HCT116 (cell line): Measurements from ENCODE around the gene C9orf72. TPM values are rescaled to one million over a fixed set of nuclear protein-coding genes. Genes with fewer than 3 reads are reported as not detected.
A peak's percentile ranks its signal among the peaks of the same experiment; 100 is the strongest.

Source experiments
- ATAC-seq: fragments of 200-7000 bp; cut with Tn5 transposase; 2 replicates; pipeline ENCODE4 v1.9.1; 2020; ENCODE audit warnings: mild to moderate bottlenecking, moderate library complexity
- BruUV-seq: library from RNA; stranded (reverse); fragments of 400-500 nt; replicated peaks from 2 replicates; lab custom pipeline; 2021; lab: Mats Ljungman, UMichigan
- CTCF ChIA-PET: fragments of 300-600 bp; sonication (Branson Sonifier 250); formaldehyde crosslinking; loops from one replicate; lab custom pipeline; 2021; ENCODE audit warnings: antibody characterized with exemption; lab: Charles Lee
- POLR2A ChIA-PET: fragments of 300-600, 350-600 bp; sonication (Branson Sonifier 250); formaldehyde crosslinking; loops from one replicate; lab custom pipeline; 2021; ENCODE audit warnings: antibody characterized with exemption; lab: Charles Lee
- RAD21 ChIA-PET, 2 experiments: fragments of 300-600 bp; sonication (Branson Sonifier 250); formaldehyde crosslinking; loops; one replicate each; lab custom pipeline; 2023; ENCODE audit warnings: low total read pairs in 2 of 2; ENCODE audit not compliant: uncharacterized antibody in 2 of 2, unreplicated experiment in 2 of 2, low non-redundant PET in 1 of 2; lab: Charles Lee
- DNase-seq: peaks from one replicate; pipeline ENCODE4 v3.0.0-alpha.2; 2010; ENCODE audit warnings: low read depth, low spot score
- H2AFZ ChIP-seq: fragments of 200-600 bp; shearing (Covaris generic), sonication (generic); 2 replicates; pipeline ENCODE4 v1.6.1; 2017; ENCODE audit warnings: low read depth, mixed run types, mixed read lengths, antibody characterized with exemption, low read length; ENCODE audit not compliant: poor library complexity, severe bottlenecking
- H3K27ac ChIP-seq: 2 replicates; pipeline ENCODE4 v1.5.1; 2012; ENCODE audit warnings: low read depth, low read length
- H3K27me3 ChIP-seq: fragments of 200-600 bp; sonication (generic); 2 replicates; pipeline ENCODE4 v1.6.1; 2016; ENCODE audit warnings: mixed run types, low read length, mixed read lengths; ENCODE audit not compliant: insufficient read depth
- H3K36me3 ChIP-seq, 2 experiments: fragments of 200-500 bp in 1 of 2; fragments of 200-600 bp in 1 of 2; sonication (Bioruptor generic) in 1 of 2; sonication (generic) in 1 of 2; 2 replicates each; pipeline versions ENCODE4 v1.5.1 to v1.6.1; 2014 to 2016; ENCODE audit warnings: low read length in 2 of 2, inconsistent platforms in 1 of 2, mixed read lengths in 1 of 2, mixed run types in 1 of 2; ENCODE audit not compliant: insufficient read depth in 2 of 2, control insufficient read depth in 1 of 2
- H3K4me1 ChIP-seq, 2 experiments: fragments of 200-600 bp in 1 of 2; sonication (generic) in 1 of 2; 2 replicates each; pipeline versions ENCODE4 v1.5.1 to v1.6.1; 2012 to 2017; ENCODE audit warnings: low read length in 2 of 2, inconsistent platforms in 1 of 2, mild to moderate bottlenecking in 1 of 2, mixed read lengths in 1 of 2, mixed run types in 1 of 2, moderate library complexity in 1 of 2; ENCODE audit not compliant: insufficient read depth in 2 of 2, control insufficient read depth in 1 of 2
- H3K4me2 ChIP-seq: fragments of 200-600 bp; sonication (generic); 2 replicates; pipeline ENCODE4 v1.6.1; 2017; ENCODE audit warnings: mixed run types, low read length, mixed read lengths
- H3K4me3 ChIP-seq, 2 experiments: fragments of 200-600 bp in 1 of 2; sonication (generic) in 1 of 2; replicated peaks in 1 of 2; 2 replicates each; pipeline ENCODE4 v1.5.1; 2011 to 2016; ENCODE audit warnings: low read length in 2 of 2, control low read depth in 1 of 2, low read depth in 1 of 2, mild to moderate bottlenecking in 1 of 2, mixed read lengths in 1 of 2, mixed run types in 1 of 2
- H3K79me2 ChIP-seq: fragments of 200-600 bp; sonication (generic); 2 replicates; pipeline ENCODE4 v1.6.1; 2017; ENCODE audit warnings: mild to moderate bottlenecking, mixed run types, low read length, moderate library complexity, mixed read lengths; ENCODE audit not compliant: insufficient read depth
- H3K9ac ChIP-seq: fragments of 200-600 bp; sonication (generic); 2 replicates; pipeline ENCODE4 v1.6.1; 2016; ENCODE audit warnings: low read length, mixed read lengths
- H3K9me2 ChIP-seq: fragments of 200-600 bp; sonication (generic), shearing (Covaris generic); 2 replicates; pipeline ENCODE4 v1.6.1; 2017; ENCODE audit warnings: mixed run types, mild to moderate bottlenecking, moderate library complexity; ENCODE audit not compliant: insufficient read depth
- H3K9me3 ChIP-seq, 2 experiments: fragments of 200-500 bp in 1 of 2; fragments of 200-600 bp in 1 of 2; sonication (Bioruptor generic) in 1 of 2; sonication (generic) in 1 of 2; 2 replicates each; pipeline ENCODE4 v1.6.1; 2014 to 2017; ENCODE audit warnings: low read length in 2 of 2, mixed read lengths in 2 of 2, inconsistent platforms in 1 of 2, low read depth in 1 of 2, mild to moderate bottlenecking in 1 of 2, mixed run types in 1 of 2, moderate library complexity in 1 of 2; ENCODE audit not compliant: control insufficient read depth in 1 of 2, insufficient read depth in 1 of 2
- H4K20me1 ChIP-seq: fragments of 200-600 bp; sonication (generic), shearing (Covaris generic); 2 replicates; pipeline ENCODE4 v1.6.1; 2017; ENCODE audit warnings: mixed run types, mild to moderate bottlenecking, moderate library complexity; ENCODE audit not compliant: insufficient read depth
- EZH2phosphoT487 ChIP-seq: fragments of 200-600 bp; IDR thresholded peaks from 2 replicates; pipeline ENCODE4 v1.6.1; 2018; ENCODE audit warnings: antibody characterized with exemption, borderline replicate concordance
- JUND ChIP-seq: IDR thresholded peaks from 2 replicates; pipeline ENCODE4 v1.6.1; 2012
- POLR2A ChIP-seq: IDR thresholded peaks from 2 replicates; pipeline ENCODE4 v1.7.0; 2011; ENCODE audit warnings: borderline replicate concordance; ENCODE audit not compliant: insufficient read depth, insufficient read length; ENCODE audit errors: extremely low read depth
- RAD21 ChIP-seq: IDR thresholded peaks from 2 replicates; pipeline ENCODE4 v1.6.1; 2012; ENCODE audit warnings: low read depth, mild to moderate bottlenecking
- SP1 ChIP-seq: IDR thresholded peaks from 2 replicates; pipeline ENCODE4 v1.6.1; 2012; ENCODE audit warnings: low read depth
- TCF7L2 ChIP-seq: IDR thresholded peaks from 2 replicates; pipeline ENCODE4 v1.7.0; 2011; ENCODE audit warnings: borderline replicate concordance, inconsistent platforms; ENCODE audit not compliant: insufficient read depth, insufficient read length; ENCODE audit errors: extremely low read depth
- ZFX ChIP-seq: fragments of 450-650 bp; IDR thresholded peaks from 2 replicates; pipeline ENCODE4 v1.6.1; 2017
- ZNF274 ChIP-seq: fragments of 200-500 bp; sonication (Bioruptor generic); IDR thresholded peaks from 2 replicates; pipeline ENCODE4 v1.6.1; 2014; ENCODE audit warnings: mild to moderate bottlenecking, low read depth, low read length, inconsistent platforms
- intact Hi-C: fragments of 100-400 bp; cut with micrococcal nuclease; formaldehyde crosslinking; loops from 2 replicates; pipeline ENCODE4 v1.10.0; 2022
- total RNA-seq: library from RNA; stranded (reverse); gene quantifications from one replicate; pipeline ENCODE4 v1.2.1, GENCODE V29; 2021; ENCODE audit not compliant: unreplicated experiment
- TF ChIP-seq, protein P1 (sequence below), 3 experiments: fragments of 200-600 bp in 1 of 3; sonication (generic) in 1 of 3; IDR thresholded peaks in 2 of 3; conservative IDR thresholded peaks in 1 of 3; 2 replicates each; pipeline ENCODE4 v1.5.1; 2012 to 2017; ENCODE audit warnings: low read depth in 2 of 3, low read length in 2 of 3, antibody characterized with exemption in 1 of 3, borderline replicate concordance in 1 of 3, control low read depth in 1 of 3, mild to moderate bottlenecking in 1 of 3, mixed read lengths in 1 of 3, mixed run types in 1 of 3, moderate library complexity in 1 of 3; ENCODE audit not compliant: insufficient read depth in 1 of 3
- TF ChIP-seq, protein P2 (sequence below): IDR thresholded peaks from 2 replicates; pipeline ENCODE4 v1.6.1; 2012

Gene C9orf72
- total RNA-seq, 1 experiment from 2014 or later, result 12.0 TPM

DNA sequence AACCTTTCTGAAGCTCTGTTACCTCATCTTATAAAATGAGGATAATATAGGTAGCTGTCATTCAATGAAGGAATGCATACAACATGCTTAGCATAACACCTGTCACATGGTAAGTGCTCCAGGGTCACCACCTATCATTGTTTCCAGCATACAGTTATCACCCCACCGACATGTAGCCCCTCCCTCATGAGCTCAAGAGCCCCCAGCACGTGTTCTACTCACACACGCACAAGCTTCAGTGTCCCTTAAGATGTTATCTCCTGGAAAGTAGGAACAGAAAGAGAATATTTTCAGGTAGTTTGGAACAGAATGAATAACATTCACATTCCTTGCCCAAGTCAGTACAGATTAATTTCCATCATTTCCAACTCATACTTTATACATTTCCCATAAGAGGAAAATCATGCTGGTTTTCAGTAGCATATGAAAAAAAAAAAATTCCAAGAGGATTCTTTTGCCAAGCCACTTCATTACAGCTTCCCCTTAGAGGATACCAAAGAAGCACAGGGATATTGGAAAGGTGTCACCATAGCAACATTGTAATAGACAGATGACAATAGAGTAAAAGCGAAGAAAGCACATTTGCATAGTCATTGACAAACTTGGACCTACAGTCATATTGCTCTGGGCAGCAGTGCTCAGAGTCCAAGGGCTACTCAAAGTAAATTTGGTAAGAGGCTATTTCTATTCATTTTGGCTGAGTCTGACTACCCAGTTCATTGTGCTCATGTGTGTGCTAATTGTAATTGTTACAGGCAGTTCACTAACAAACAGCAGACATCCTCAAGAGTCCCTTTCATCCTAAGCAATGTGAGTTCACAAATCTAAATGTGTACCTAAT, 42.1 kb downstream of the C9orf72 start (continued):
- TF ChIP-seq, protein P1, sequence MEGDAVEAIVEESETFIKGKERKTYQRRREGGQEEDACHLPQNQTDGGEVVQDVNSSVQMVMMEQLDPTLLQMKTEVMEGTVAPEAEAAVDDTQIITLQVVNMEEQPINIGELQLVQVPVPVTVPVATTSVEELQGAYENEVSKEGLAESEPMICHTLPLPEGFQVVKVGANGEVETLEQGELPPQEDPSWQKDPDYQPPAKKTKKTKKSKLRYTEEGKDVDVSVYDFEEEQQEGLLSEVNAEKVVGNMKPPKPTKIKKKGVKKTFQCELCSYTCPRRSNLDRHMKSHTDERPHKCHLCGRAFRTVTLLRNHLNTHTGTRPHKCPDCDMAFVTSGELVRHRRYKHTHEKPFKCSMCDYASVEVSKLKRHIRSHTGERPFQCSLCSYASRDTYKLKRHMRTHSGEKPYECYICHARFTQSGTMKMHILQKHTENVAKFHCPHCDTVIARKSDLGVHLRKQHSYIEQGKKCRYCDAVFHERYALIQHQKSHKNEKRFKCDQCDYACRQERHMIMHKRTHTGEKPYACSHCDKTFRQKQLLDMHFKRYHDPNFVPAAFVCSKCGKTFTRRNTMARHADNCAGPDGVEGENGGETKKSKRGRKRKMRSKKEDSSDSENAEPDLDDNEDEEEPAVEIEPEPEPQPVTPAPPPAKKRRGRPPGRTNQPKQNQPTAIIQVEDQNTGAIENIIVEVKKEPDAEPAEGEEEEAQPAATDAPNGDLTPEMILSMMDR (IDR thresholded peaks at IDR 0.05 in 2 of 3, conservative IDR thresholded peaks at IDR 0.05 in 1 of 3; ENCODE audit: borderline replicate concordance in 1 of 3, insufficient read depth in 1 of 3, low read depth in 2 of 3, low read length in 2 of 3), result no peak
- TF ChIP-seq POLR2A (no peak), SP1 (no peak), RAD21 (no peak)

DNA sequence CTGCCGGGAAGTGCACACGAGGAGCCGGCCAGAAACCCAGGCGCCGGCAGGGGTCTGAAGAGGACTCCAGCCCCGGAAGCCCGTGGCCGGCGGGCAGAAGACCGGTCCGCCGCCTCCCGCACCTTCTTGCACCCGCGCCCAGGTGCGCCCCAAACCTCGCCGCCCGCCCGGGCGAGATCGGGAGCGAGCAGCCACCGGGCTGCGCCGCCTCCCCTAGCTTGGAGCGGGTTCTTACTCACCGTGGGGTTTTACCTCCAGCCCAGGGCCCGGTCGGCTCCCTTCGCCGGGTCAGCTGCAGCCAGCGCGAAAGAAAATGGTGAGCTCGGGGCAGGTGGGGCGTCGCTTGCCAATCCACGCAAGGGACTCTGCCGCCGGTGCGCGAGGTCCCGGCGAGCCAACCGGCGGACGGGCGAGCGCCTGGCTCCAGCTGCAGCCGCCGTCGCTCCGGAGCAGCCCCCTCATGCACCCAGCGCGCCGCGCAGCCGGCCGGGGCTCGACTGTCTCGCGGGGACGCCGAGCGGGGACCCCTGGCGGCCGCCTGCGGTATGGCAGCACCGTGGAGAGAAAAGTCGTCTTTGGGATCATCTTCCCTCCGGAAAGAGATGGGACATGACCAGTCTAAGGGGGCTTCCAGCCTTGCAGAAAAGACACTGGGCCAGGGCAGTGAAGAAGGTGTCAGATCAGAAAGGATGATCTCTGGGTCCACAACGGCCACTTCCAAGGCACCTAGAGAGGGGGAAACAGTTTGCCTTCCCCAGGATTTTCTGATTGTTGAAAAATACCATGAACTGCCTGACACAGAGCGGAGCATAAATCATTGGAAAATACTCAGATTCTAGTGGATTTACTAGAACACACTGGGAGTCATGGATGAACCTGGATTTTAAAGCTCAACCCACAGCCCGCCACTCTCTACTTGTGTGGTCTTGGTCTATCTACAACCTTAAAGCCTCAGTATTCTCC, 43.7 kb downstream of the C9orf72 start, which contains the start of gene MOB3B:
Gene MOB3B (minus strand): TSS at position 499 of the 963 bp plus-strand sequence. CDS start 74,264 bp downstream, outside the sequence.
- POLR2A ChIA-PET, result no interaction called here
- DNase-seq (peak; percentile 8), ATAC-seq (peak; percentile 89)
- peak within 1 kb of the TSS; percentile 92 for H3K4me2 ChIP-seq
- H3K4me1 ChIP-seq, result peaks cover 0 to 16% of the 10 kb centered on the region in 2 experiments; a peak in 1 of 4 replicates
- peak within 1 kb of the TSS; percentile 77 for H2AFZ ChIP-seq
- RAD21 ChIA-PET, result interaction anchor here (0.8 to 0.9 kb wide), 2 partner anchors 196 to 197 kb away, joined by 4 to 7 read pairs; no protein-coding TSS in a partner anchor
- intact Hi-C loops, result loop anchor here (1.0 kb wide), 1 partner anchor 196 kb away; no protein-coding TSS in a partner anchor
- no peaks in the 10 kb centered on the region for H3K9me3 ChIP-seq
- peak within 1 kb of the TSS; percentile 35 for H3K9ac ChIP-seq
- TF ChIP-seq ZNF274 (no peak), ZFX (0 out of 2 replicates have a peak, but pooled peaks have one; percentile 19), TCF7L2 (no peak), RAD21 (peak; percentile 57), JUND (no peak), EZH2phosphoT487 (no peak)
- TF ChIP-seq, protein P2, sequence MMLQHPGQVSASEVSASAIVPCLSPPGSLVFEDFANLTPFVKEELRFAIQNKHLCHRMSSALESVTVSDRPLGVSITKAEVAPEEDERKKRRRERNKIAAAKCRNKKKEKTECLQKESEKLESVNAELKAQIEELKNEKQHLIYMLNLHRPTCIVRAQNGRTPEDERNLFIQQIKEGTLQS, result no peak
- TF ChIP-seq, protein P1 (IDR thresholded peaks at IDR 0.05 in 2 of 3, conservative IDR thresholded peaks at IDR 0.05 in 1 of 3; ENCODE audit: borderline replicate concordance in 1 of 3, insufficient read depth in 1 of 3, low read depth in 2 of 3, low read length in 2 of 3), result peak; percentile 37 to 82 (median 82); a peak in 5 of 6 replicates
- TF ChIP-seq, all 23 proteins: peak for 3
- no peak within 1 kb of the TSS; the same call in 1 of the 2 replicates for H3K27ac ChIP-seq
- BruUV-seq, result no TSS peak
- H3K4me3 ChIP-seq, result peak within 1 kb of the TSS; percentile 50 to 62
- no peaks in the 10 kb centered on the region for H4K20me1 ChIP-seq
- CTCF ChIA-PET, result interaction anchor here (1.1 kb wide), 1 partner anchor 196 kb away, joined by 17 read pairs; no protein-coding TSS in a partner anchor
- no peaks in the 10 kb centered on the region for H3K36me3 ChIP-seq
- no peaks in the 10 kb centered on the region for H3K79me2 ChIP-seq
- no peaks in the 10 kb centered on the region; the same call in 1 of the 2 replicates for H3K27me3 ChIP-seq
- no peaks in the 10 kb centered on the region for H3K9me2 ChIP-seq
